Ishikawa (cell line): ENCODE measurements around the gene PITPNB.

Source experiments
- CEBPB ChIP-seq: IDR thresholded peaks from 2 replicates; pipeline ENCODE4 v1.6.1; 2012
- FOXM1 ChIP-seq: IDR thresholded peaks from 2 replicates; pipeline ENCODE4 v1.6.1; 2012; ENCODE audit warnings: low read depth, borderline replicate concordance
- NFIC ChIP-seq: IDR thresholded peaks from 2 replicates; pipeline ENCODE4 v1.6.1; 2012
- TAF1 ChIP-seq: IDR thresholded peaks from 2 replicates; pipeline ENCODE4 v1.6.1; 2012; ENCODE audit warnings: low read depth, mild to moderate bottlenecking
- YY1 ChIP-seq: IDR thresholded peaks from 2 replicates; pipeline ENCODE4 v1.6.1; 2012; ENCODE audit warnings: low read depth
- TF ChIP-seq, protein P1 (sequence below): IDR thresholded peaks from 2 replicates; pipeline ENCODE4 v1.6.1; 2012; ENCODE audit warnings: low read depth, mild to moderate bottlenecking

DNA sequence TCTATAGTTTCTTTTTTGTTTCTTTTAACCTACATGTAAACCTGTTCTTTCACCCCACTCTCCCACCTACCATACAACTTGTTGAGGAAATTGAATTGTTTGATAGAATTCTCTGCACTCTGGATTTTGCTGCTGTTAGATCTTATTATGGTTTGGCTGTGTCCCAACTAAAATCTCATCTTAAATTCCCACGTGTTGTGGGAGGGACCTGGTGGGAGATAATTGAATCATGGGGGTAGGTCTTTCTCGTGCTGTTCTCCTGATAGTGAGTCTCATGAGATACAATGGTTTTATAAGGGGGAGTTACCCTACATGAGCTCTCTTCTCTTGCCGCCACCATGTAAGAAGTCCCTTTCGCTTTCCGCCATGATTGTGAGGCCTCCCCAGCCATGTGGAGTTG lies 15.0 kb upstream of the PITPNB start:
- TF ChIP-seq, protein P1, sequence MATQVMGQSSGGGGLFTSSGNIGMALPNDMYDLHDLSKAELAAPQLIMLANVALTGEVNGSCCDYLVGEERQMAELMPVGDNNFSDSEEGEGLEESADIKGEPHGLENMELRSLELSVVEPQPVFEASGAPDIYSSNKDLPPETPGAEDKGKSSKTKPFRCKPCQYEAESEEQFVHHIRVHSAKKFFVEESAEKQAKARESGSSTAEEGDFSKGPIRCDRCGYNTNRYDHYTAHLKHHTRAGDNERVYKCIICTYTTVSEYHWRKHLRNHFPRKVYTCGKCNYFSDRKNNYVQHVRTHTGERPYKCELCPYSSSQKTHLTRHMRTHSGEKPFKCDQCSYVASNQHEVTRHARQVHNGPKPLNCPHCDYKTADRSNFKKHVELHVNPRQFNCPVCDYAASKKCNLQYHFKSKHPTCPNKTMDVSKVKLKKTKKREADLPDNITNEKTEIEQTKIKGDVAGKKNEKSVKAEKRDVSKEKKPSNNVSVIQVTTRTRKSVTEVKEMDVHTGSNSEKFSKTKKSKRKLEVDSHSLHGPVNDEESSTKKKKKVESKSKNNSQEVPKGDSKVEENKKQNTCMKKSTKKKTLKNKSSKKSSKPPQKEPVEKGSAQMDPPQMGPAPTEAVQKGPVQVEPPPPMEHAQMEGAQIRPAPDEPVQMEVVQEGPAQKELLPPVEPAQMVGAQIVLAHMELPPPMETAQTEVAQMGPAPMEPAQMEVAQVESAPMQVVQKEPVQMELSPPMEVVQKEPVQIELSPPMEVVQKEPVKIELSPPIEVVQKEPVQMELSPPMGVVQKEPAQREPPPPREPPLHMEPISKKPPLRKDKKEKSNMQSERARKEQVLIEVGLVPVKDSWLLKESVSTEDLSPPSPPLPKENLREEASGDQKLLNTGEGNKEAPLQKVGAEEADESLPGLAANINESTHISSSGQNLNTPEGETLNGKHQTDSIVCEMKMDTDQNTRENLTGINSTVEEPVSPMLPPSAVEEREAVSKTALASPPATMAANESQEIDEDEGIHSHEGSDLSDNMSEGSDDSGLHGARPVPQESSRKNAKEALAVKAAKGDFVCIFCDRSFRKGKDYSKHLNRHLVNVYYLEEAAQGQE: no peak
- TF ChIP-seq NFIC: no peak
- TF ChIP-seq FOXM1: no peak
- TF ChIP-seq CEBPB: no peak
- no peak for TF ChIP-seq TAF1
- no peak for TF ChIP-seq YY1
